GM12872 (cell line): ENCODE results near the gene USP54.

Experiments
- TF ChIP-seq, protein P1 (sequence below): IDR thresholded peaks from 3 replicates; pipeline ENCODE4 v1.5.1; 2011; ENCODE audit warnings: low read depth, mild to moderate bottlenecking, low read length, moderate library complexity; ENCODE audit not compliant: insufficient read depth

The USP54 gene

DNA sequence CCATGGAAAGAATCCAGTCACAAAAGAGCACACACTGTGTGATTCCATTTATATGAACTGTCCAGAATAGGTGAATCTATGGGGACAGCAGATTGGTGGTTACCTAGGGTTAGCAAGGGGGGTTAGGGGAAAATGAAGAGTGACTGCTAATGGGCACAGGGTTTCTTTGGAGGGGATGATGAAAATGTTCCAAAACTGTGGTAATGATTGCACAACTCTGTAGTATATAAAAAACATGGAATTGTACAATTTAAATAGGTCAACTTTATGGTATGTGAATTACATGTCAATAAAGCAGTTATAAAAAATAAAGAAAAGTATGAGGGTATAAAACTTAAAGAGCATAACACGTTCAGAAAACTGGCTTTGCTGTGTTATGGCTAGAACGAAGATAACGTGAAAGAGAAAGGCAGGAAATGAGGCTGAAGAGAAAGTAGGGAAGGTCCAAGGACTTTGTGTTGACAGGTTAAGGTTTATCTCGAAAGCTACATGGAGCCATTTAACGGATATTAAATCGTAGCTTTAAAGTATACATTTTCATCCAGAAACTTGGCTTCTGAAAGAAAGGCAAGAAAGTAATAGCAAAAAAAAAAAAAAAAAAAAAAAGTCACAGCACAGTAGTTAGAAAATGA lies 131.3 kb downstream of the USP54 start:
- TF ChIP-seq, protein P1, sequence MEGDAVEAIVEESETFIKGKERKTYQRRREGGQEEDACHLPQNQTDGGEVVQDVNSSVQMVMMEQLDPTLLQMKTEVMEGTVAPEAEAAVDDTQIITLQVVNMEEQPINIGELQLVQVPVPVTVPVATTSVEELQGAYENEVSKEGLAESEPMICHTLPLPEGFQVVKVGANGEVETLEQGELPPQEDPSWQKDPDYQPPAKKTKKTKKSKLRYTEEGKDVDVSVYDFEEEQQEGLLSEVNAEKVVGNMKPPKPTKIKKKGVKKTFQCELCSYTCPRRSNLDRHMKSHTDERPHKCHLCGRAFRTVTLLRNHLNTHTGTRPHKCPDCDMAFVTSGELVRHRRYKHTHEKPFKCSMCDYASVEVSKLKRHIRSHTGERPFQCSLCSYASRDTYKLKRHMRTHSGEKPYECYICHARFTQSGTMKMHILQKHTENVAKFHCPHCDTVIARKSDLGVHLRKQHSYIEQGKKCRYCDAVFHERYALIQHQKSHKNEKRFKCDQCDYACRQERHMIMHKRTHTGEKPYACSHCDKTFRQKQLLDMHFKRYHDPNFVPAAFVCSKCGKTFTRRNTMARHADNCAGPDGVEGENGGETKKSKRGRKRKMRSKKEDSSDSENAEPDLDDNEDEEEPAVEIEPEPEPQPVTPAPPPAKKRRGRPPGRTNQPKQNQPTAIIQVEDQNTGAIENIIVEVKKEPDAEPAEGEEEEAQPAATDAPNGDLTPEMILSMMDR = no peak

DNA sequence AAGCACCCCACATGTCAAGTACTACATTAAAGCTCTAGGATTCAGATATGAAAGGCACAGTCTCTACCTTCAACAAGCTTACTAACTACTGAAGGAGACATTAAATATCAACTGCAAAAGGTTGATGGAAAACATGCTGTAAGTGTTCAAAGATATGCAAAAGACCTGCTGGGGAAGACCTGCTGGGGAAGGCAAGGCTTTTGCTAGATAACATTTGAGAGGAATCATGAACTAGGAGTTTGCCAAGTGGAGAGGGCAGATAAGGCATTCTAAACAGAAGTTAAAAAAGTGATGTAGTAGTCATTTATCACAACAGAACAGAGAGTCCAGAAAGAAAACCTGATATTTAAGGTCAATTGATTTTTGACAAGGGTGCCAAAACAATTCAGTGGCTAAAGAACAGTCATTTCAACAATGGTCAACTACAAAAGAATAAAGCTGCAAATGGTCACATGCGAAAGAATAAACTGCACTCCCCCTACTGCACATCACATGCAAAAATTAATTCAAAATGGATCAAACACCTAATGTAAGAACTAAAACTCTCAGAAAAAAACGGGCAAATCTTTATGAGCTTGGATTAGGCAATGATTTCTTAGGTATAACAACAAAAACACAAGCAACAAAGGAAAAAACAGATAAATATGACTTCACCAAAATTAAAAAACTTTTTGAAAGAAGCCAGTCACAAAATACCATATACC lies 134.8 kb downstream of the USP54 start:
- TF ChIP-seq, protein P1 = no peak

DNA sequence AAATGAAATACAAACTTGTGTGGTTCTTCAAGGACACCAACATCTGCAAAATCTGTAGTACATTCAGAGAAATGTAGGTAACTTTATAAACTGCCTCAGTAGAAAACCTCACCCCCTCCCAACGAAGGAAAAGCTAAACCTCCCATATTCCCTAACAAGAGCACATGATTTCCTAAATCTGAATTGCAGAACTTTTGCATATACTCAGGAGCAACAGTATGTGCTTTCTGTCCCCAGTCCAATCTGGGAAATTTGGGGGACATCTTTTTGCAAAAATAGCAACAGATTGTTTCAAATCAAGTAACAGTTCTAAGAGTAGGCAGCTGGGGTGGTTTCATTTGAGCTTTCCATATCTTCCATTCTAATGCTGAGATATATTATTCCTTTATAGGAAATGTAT lies 142.0 kb downstream of the USP54 start:
- TF ChIP-seq, protein P1 = no peak

DNA sequence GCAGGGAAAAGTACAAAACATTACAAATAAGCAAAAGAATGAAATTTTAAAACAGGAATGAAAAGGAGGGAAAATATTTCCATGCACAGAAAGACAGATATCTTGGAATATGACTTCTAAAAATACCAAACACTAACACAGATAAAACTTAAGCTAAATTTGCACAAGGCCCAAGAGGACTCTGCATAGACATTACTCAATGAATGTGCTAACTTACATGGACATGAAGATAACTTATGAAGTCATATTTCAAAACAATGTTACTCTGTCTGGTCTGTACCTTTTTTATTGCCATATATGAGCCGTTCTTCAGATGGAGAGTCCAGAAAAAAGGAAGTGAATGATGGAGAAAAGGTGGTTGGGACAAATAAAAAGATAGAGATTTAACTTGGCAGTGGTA lies 142.8 kb downstream of the USP54 start:
- TF ChIP-seq, protein P1 = no peak
